Activated CD4-positive, CD25-positive, alpha-beta regulatory T cell treated with anti-CD3 and anti-CD28 coated beads, Interleukin-2, amount 50 U/mL, for 16 hours (primary cell): ENCODE results near the gene PPP2R5A.
A peak's percentile ranks its signal among the peaks of the same experiment; 100 is the strongest.

Experiments used
- DNase-seq: peaks from one replicate; pipeline ENCODE4 v3.0.0-alpha.2; 2020; ENCODE audit warnings: low read depth, low spot score

PPP2R5A gene

DNA sequence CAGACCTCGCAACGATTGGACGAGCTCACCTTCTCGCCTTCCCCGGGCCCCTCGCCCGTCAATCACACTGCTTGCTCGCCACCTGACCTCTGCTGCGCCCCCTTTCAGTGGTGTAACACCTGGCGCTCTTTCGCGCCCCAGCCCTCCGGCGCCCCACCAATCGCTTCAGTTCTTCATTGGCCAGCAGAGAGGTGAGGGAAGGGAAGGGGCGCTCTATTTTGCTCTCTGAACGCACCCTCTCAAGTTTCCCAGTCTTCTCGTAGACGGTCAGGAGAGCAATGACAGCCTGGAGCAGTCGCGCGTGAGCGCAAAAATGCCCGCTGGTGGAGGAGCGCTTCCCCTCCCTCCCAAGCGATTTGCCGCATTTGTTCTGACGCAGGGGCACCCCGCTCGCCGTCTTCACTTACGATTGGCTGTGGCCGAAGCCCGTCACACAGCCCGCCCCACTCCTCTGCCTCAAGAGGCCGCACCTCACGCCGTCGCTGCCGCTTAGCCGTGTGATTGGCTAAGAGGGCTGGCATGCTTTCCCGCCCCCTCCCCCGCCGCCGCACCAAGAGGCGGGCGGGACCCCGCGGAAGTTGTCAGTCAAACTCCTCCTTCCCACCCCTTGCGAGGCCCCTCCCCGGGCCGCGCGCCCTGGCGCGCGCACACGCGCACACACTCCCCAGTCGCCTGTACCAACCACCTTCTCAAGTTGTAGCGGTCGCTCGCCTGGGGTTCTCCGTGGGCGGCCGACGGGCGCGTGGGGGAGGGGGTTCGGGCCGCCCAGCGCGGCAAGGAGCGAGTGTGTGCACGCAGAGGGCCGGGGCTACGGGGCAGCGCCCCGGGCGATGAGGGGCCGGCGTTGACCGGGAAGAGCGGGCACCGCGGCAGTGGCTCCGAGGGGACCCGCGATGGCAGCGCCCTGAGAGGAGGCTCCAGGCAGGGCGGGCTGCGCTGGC lies at the start of gene PPP2R5A:
PPP2R5A (plus strand) TSS at position 667 of the 941 bp plus-strand sequence. CDS start 701 bp downstream, outside the sequence.
- DNase-seq: peak; percentile 97

- no peak for DNase-seq
These were observed 49.4 kb upstream of the PPP2R5A start for GRCh38 chr1:212235857-212236256.

DNA sequence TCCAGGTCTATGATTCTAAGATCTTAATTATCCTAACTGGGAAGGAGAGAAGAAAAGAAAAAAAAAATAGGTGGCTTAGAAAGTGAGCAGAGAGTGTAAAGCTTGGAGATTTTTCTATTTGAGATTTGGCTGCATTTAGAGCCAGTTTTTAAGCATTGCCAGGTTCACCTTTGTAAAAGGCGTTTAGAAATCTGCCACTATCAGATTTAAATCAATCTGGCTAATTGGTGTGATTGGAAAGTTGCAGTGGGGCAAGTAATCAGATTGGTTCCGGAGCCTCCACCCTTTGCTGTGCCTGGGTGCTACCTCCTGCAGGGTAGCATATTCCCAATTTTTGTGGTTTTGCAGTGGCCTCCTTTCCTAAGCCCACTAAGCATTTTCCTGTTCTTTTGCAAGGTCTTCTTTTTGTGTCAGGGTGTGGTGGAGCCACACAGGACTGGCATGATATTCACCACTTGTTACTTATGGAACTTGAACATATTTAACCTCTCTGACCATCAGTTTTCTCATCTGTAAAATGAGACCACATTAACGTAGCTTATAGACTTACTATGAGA lies 48.5 kb upstream of the PPP2R5A start:
- no peak for DNase-seq

GRCh38 chr1:212237651-212238050 lies 47.6 kb upstream of the PPP2R5A start:
- no peak for DNase-seq

GRCh38 chr1:212238552-212238951 lies 46.7 kb upstream of the PPP2R5A start:
- no peak for DNase-seq

DNA sequence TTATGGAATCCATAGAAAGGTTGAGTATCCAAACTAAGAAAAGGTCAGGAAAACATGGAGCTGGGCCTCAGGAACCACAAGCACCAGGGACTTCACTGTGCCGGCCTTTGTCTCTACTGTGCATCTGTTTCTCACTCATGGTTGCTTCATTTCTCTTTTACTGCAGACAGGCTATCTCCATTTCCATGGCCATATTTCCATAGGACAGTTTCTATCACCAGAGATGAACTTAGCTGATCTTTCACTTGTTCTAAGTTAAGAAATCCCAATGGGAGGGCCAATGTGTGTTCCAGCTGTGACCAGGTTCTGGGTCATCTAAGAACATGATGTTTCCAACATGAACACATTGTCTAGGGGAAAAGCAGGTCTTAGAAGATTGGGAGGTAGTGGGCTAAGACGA lies 43.7 kb upstream of the PPP2R5A start:
- DNase-seq: no peak

- no peak for DNase-seq
These were observed 43.3 kb upstream of the PPP2R5A start for GRCh38 chr1:212241957-212242287.

GRCh38 chr1:212242288-212242984 lies 42.8 kb upstream of the PPP2R5A start:
- no peak for DNase-seq

DNA sequence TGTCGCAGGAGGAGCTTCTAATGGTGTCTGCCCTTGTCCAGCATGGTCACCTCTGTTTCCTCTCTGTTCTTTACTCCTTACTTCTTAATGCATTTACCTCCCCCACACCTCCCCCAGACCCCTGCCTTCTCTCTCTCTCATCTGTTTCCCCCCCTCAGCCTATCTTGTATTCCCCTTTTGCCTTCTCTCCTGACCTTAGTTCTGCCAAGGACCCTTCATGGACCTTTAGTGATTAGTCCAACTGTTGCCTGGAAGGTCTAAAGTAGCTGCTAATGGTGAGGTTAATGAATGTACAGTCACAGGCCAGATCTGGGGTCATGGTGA lies 42.3 kb upstream of the PPP2R5A start:
- no peak for DNase-seq

DNA sequence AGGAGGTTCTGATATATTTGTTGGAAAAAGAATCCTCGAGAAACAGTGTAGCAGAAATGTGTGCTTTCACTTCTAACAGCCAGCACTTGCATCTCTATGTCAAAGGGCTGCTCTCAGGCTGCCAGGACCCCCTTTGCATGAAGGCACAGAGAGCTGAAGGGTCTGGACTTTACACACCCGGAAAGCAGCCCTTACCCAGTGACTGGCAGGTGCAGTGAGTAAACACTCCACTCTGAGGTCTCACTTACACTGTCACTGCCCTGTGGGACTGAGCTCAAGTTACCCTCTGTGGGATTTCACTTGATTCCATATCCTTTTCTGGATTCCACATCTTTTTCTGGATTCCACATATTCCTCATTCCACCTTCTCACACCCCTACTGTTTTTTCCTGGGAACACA lies 40.8 kb upstream of the PPP2R5A start:
- no peak for DNase-seq

DNA sequence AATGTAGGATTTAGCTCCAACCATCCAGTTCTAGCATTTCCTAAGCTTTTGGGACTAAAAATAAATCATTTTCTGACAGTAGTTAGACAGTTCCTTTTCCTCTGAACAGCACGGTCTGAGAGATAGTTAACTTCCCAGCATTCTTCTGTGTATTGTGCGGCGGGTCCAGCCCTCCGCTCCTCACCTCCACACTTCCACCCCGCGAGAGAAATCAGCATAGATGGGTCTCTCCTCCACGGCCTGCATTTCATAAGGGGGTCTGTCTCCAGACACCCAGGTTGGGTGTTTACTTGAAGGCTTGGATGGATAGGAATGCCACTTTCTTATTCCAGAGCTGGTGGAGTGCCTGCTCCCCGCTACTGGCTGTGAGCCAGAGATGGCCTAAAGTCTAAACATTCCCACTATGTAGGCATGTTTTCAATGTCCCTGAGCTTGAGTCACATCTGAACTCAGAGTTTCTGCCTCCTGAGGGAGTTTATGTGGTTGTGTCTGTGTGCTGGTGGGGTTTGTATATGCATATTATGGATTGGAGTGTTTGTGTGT lies 38.0 kb upstream of the PPP2R5A start:
- no peak for DNase-seq

DNA sequence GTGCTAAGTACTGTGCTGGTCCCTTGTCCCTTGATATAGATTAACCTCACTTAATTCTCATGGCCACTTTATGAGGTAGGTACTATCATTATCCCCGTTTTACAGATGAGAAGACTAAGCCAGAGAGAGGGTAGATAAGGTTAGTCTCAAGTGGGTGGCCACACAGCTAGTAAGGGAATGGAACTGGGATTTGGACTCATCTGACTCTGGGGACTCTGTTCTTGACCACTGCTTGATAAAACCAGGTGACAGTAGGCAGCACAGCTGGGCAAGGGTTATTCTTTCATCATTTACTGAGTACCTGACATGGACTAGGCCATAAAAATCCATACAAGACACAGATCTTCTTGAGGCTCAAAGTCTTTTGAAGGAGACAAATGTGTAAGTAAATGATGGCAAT lies 37.2 kb upstream of the PPP2R5A start:
- no peak for DNase-seq

DNA sequence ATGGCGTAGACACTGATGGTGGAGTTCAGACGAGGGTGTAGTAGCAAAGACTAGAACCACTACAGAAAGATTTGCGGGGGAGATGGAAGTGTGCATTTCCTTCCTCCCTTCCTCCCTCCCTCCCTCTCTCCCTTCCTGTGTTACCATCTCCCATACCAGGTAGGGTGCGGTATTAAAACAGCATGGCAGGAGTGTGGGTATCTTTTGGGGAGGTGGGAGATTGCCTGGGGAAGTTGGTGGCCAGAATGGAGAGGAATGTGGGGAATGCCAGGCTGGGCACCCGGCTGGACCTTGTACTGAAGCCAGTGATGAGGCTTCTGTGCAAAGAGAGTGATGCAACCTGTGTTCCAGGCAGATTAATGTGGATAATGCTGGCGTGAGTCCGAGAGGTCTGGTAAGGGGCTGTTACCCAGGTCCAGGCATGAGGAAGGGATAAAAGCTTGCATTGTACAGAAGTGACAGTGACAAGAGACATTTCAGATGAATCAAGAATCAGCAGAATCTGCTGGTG lies 30.3 kb upstream of the PPP2R5A start:
- DNase-seq: no peak

DNA sequence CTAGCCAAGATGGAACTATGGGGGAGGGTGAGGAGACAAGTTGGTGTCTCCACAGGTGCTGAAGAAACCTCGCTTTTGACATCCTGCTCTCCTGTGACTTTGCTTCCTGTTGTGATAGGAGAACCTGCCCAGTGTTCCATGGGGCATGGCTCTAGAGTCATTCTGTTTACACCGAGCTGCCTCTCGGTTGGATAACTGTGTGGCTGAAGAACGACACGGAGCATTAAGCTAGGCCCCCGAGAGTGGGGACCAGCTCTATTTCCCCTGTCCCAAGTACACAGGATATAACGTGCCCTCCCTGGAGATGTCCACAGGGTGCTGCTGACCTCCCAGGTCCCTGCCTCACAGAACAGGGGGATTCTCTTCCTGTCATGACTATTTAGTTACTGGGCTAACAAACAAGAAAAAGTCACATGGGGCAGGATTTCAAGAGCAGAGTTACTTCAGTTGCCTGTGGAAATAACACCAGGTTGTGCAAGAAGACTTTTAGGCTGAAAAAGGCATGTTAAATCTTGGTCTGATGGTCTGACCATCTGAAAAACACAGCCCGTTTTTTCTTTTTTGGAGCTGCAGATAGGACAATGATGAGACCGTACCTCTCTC lies 29.4 kb upstream of the PPP2R5A start:
- DNase-seq: no peak

GRCh38 chr1:212256369-212256768 lies 28.8 kb upstream of the PPP2R5A start:
- DNase-seq: no peak

GRCh38 chr1:212257157-212257556 lies 28.1 kb upstream of the PPP2R5A start:
- DNase-seq: no peak

DNA sequence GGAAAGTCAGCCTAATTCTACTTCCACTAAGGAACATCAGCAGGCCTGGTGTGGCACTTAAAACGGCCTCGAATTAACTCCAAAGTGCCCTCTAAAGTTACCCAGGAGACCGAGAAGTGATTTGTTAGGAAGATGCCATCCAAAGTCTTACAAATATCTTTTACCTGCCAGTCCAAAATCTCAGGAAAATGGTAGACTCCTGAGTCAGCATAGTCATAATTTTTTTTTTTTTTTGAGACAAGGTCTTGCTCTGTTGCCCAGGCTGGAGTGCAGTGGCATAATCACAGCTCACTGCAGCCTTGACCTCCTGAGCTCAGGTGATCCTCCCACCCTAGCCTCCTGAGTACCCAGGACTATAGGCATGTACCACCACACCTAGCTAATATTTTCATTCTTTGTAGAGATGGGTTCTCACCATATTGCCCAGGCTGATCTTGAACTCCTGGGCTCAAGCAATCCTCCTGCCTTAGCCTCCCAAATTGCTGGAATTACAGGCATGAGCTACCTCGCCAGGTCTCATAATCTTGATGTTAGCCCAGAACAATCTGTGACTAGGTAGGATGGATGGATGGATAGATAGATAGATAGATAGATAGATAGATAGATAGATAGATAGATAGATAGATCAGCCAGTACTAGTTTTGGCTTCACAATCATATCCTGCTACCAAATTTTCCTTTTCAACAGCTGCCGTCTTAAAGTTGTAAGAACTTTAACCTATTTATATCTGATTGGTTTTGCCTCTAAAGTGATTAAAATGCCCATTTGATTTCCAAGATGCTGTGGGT lies 25.3 kb upstream of the PPP2R5A start:
- no peak for DNase-seq

DNA sequence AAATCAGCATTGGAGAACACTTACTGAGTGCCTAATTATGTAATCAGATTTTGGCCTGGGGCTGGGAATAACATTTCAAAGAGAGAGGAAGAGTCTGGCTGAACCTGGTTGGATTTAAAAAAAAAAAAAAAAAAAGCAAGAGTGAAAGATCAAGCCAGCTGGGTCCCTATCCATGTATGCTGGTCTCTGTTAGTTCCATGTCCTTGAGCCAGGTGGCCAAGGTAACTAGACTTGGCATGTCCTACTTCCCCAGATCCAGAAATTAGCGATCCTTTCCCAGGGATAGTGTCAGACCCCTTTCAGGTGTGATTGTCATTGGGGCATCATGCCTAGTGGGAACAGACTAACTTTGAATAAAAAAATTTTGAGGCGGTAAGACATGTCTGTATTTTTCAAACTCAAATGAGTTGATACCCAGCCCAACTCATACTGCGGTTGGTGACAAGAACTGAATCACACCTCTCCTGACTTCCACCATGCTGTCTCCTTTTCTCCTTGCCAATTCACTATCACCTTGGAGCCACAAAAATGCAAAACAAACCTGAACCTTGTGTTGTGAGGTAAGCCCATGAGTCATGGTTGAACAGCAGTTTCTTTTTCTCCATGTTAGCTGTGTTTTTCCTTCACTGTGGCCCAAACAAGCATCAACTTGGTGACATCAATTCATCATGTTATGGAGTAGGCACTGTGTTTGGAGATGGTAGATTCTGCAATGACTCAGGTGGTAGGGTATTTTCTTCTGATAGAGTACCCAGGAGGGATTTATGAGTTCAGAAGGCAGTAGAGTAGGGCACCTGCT lies 24.5 kb upstream of the PPP2R5A start:
- no peak for DNase-seq

DNA sequence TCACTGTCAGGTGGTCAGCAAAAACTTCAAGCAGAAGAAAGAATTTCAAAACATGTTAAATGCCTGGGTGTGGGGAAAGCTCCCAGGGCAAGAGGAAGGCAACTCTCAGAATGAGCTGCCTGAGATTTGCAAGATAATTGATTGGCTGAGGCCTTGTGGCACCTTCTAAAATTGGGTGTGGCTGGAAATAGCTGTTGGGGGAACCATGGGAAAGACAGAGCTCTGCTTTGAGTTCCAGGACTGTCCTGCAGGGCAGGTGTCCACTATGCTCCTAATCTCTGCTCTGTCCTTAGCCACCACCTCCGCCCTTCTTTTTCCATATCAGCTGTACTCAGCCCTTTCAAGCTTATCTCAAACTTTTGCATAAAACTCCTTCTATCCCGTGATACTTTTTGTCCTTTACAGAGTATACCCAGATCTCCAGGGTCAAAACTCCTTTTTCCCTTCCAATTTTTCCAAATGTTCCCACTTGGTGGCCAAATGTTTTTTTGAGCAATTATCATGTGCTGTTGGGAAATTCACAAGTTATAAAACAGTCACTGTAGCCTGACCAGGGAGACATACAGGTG lies 23.8 kb upstream of the PPP2R5A start:
- no peak for DNase-seq

DNA sequence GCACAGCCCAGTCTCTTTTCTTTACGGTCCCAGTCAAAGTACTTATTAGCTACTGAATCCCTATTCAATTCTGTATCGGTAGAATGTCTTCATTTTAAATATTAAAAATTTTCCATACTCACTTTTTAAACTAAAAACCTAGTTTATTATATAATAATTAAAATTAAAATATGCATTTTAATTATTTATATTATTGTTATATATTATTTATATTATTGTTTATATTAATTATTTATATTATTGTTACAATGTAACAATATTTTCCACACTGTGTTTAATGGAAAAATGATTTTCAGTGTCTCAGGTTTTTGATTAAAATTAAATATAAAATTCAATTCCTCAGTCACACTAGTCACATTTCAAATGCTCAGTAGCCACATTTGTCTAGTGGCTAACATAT lies 18.2 kb upstream of the PPP2R5A start:
- DNase-seq: no peak
